Caco-2 (cell line): ENCODE measurements around the gene ARHGAP27. TPM values are rescaled to one million over a fixed set of nuclear protein-coding genes. Genes with fewer than 3 reads are reported as not detected.
"Not testable (repeated sequence)": the region's sequence is repeated elsewhere in the genome, so short reads cannot be mapped to it uniquely, and the experiment has no call there.

Experiments
- BruUV-seq: library from RNA; stranded (reverse); fragments of 400-500 nt; replicated peaks from 2 replicates; lab custom pipeline; 2021; lab: Mats Ljungman, UMichigan
- CTCF ChIA-PET: fragments of 300-600 bp; sonication (Branson Sonifier 250); formaldehyde crosslinking; loops from one replicate; lab custom pipeline; 2022; ENCODE audit warnings: antibody characterized with exemption; lab: Charles Lee
- POLR2A ChIA-PET: fragments of 300-600 bp; sonication (Branson Sonifier 250); formaldehyde crosslinking; loops from one replicate; lab custom pipeline; 2022; ENCODE audit warnings: antibody characterized with exemption; lab: Charles Lee
- DNase-seq, 2 experiments: peaks; one replicate each; pipeline versions ENCODE4 v3.0.0 to v3.0.0-alpha.2; 2020 to 2022
- H3K27me3 ChIP-seq: replicated peaks from 2 replicates; pipeline ENCODE4 v1.6.0; 2011; ENCODE audit warnings: low read length; ENCODE audit not compliant: control insufficient read depth, insufficient read depth
- H3K36me3 ChIP-seq: 2 replicates; pipeline ENCODE4 v1.5.1; 2011; ENCODE audit warnings: low read length; ENCODE audit not compliant: control insufficient read depth, insufficient read depth
- H3K4me1 ChIP-seq: fragments of 250-450 bp; sonication (Bioruptor Pico); 2 replicates; pipeline ENCODE4 v1.5.1; 2020; ENCODE audit warnings: mild to moderate bottlenecking
- H3K4me3 ChIP-seq: 2 replicates; pipeline ENCODE4 v1.5.1; 2011; ENCODE audit warnings: low read depth, mild to moderate bottlenecking, control low read depth, low read length
- H3K9me3 ChIP-seq: fragments of 250-450 bp; sonication (Bioruptor Pico); 2 replicates; pipeline ENCODE4 v1.5.1; 2020; ENCODE audit warnings: mild to moderate bottlenecking, moderate library complexity
- H3K27ac Mint-ChIP-seq: one replicate; pipeline ENCODE4 v1.8.0; 2022; ENCODE audit warnings: mixed read lengths; ENCODE audit not compliant: unreplicated experiment
- H3K27me3 Mint-ChIP-seq: one replicate; pipeline ENCODE4 v1.8.0; 2022; ENCODE audit warnings: mixed read lengths; ENCODE audit not compliant: insufficient read depth, unreplicated experiment
- H3K36me3 Mint-ChIP-seq: one replicate; pipeline ENCODE4 v1.8.0; 2022; ENCODE audit warnings: mild to moderate bottlenecking, mixed read lengths; ENCODE audit not compliant: insufficient read depth, unreplicated experiment
- H3K4me1 Mint-ChIP-seq: one replicate; pipeline ENCODE4 v1.8.0; 2022; ENCODE audit warnings: low read depth, mixed read lengths; ENCODE audit not compliant: unreplicated experiment
- H3K4me3 Mint-ChIP-seq: one replicate; pipeline ENCODE4 v1.8.0; 2022; ENCODE audit warnings: mild to moderate bottlenecking, moderate library complexity, mixed read lengths; ENCODE audit not compliant: unreplicated experiment
- H3K9me3 Mint-ChIP-seq: one replicate; pipeline ENCODE4 v1.8.0; 2022; ENCODE audit warnings: mixed read lengths; ENCODE audit not compliant: unreplicated experiment
- CTCF ChIP-seq, 2 experiments: fragments of 200-600 bp in 1 of 2; IDR thresholded peaks; 1 replicate in 1 of 2; 2 replicates in 1 of 2; pipeline versions ENCODE4 v1.5.1 to v1.8.0; 2011 to 2022; ENCODE audit warnings: antibody characterized with exemption in 1 of 2, control low read depth in 1 of 2, inconsistent platforms in 1 of 2, low read depth in 1 of 2, low read length in 1 of 2, mild to moderate bottlenecking in 1 of 2, moderate library complexity in 1 of 2; ENCODE audit not compliant: insufficient read depth in 1 of 2, severe bottlenecking in 1 of 2, unreplicated experiment in 1 of 2
- intact Hi-C: fragments of 100-400 bp; cut with micrococcal nuclease; formaldehyde crosslinking; loops from one replicate; pipeline ENCODE4 v1.10.0; 2022; ENCODE audit not compliant: unreplicated experiment
- total RNA-seq: library from RNA; stranded (reverse); gene quantifications from 2 replicates; pipeline ENCODE4 v1.2.3, GENCODE V29; 2022

ARHGAP27 gene
- total RNA-seq, 1 experiment from 2014 or later, result 35.9 TPM

GRCh38 chr17:45443371-45444260, 10.9 kb upstream of the ARHGAP27 start:
- H3K36me3 ChIP-seq, H3K4me3 Mint-ChIP-seq, CTCF ChIA-PET, BruUV-seq, H3K9me3 Mint-ChIP-seq, H3K36me3 Mint-ChIP-seq, H3K27me3 ChIP-seq, DNase-seq, POLR2A ChIA-PET, H3K27ac Mint-ChIP-seq, H3K9me3 ChIP-seq, H3K4me3 ChIP-seq, intact Hi-C loops, H3K27me3 Mint-ChIP-seq, H3K4me1 ChIP-seq: not testable (repeated sequence)
- peaks cover 18% of the 10 kb centered on the region for H3K4me1 Mint-ChIP-seq

- Mint-ChIP-seq H3K27me3 (no peaks in the 10 kb centered on the region), H3K4me3 (no peak overlapping the region), H3K36me3 (peaks cover 4% of the 10 kb centered on the region), H3K27ac (no peak overlapping the region), H3K9me3 (no peaks in the 10 kb centered on the region), H3K4me1 (peaks cover 8% of the 10 kb centered on the region)
- no TSS peak for BruUV-seq
- H3K36me3 ChIP-seq, result no peaks in the 10 kb centered on the region
- DNase-seq, result peak in 1 of 2 experiments; percentile 21
- no peaks in the 10 kb centered on the region for H3K27me3 ChIP-seq
- no peak for TF ChIP-seq CTCF (IDR thresholded peaks at IDR 0.05; ENCODE audit: insufficient read depth in 1 of 2, low read depth in 1 of 2, low read length in 1 of 2, severe bottlenecking in 1 of 2, unreplicated experiment in 1 of 2)
- H3K4me3 ChIP-seq, result no peak overlapping the region
- peaks cover 5% of the 10 kb centered on the region; the same call in 1 of the 2 replicates for H3K4me1 ChIP-seq
- H3K9me3 ChIP-seq, result no peaks in the 10 kb centered on the region
- POLR2A ChIA-PET, result interaction anchor here (1.3 kb wide), 1 partner anchor 124 kb away, joined by 4 read pairs; the partner anchor contains the start of gene MAP3K14
- intact Hi-C loops, result no loop called here
- CTCF ChIA-PET, result no interaction called here
Measured at GRCh38 chr17:45441526-45442310, 9.0 kb upstream of the ARHGAP27 start.

GRCh38 chr17:45440839-45441515, 8.3 kb upstream of the ARHGAP27 start:
- H3K4me3 Mint-ChIP-seq, H3K27me3 ChIP-seq, H3K36me3 ChIP-seq, H3K27me3 Mint-ChIP-seq, H3K9me3 ChIP-seq, BruUV-seq, H3K27ac Mint-ChIP-seq, H3K36me3 Mint-ChIP-seq, intact Hi-C loops, H3K4me1 ChIP-seq, H3K9me3 Mint-ChIP-seq, H3K4me1 Mint-ChIP-seq, H3K4me3 ChIP-seq: not testable (repeated sequence)
- peak in 1 of 2 experiments; percentile 14 for DNase-seq
- ChIA-PET CTCF (interaction anchor here (1.0 kb wide), 1 partner anchor 16 kb away, joined by 3 read pairs; no protein-coding TSS in a partner anchor), POLR2A (interaction anchor here (1.3 kb wide), 1 partner anchor 124 kb away, joined by 4 read pairs; the partner anchor contains the start of gene MAP3K14)
